ENCODE data around the gene KCNK5. TPM values are rescaled to one million over a fixed set of nuclear protein-coding genes. Genes with fewer than 3 reads are reported as not detected.

KCNK5 gene
- total RNA-seq, 1 donor from 2014 or later: 2.6 TPM

DNA sequence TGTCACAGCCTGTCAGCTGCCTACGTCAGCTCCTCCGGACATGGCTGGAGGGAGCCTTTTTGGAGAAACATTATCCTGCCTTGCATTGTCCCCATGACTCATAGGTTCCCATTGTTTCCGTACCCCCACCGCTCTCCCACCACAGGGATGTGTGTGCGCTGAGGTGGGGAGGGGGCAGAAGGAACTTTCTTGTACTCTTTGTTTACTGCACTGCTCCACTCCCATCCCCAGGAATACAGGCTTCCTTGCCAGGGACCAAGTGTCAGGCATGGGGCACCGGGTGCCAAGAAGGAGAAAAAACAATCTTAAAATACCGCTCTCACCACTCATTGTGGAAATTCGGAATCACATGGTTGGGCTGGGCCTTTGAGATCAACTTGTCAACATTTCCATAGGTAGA lies 51.0 kb downstream of the KCNK5 start:
- Histone ChIP-seq H3K9me3 (peaks cover 0 to 7% of the 10 kb centered on the region in 2 donors), H3K4me3 (no peak overlapping the region), H3K4me1 (no peaks in the 10 kb centered on the region), H3K27me3 (no peaks in the 10 kb centered on the region), H3K36me3 (no peaks in the 10 kb centered on the region), H3K27ac (no peak overlapping the region)
- TF ChIP-seq, protein P1, sequence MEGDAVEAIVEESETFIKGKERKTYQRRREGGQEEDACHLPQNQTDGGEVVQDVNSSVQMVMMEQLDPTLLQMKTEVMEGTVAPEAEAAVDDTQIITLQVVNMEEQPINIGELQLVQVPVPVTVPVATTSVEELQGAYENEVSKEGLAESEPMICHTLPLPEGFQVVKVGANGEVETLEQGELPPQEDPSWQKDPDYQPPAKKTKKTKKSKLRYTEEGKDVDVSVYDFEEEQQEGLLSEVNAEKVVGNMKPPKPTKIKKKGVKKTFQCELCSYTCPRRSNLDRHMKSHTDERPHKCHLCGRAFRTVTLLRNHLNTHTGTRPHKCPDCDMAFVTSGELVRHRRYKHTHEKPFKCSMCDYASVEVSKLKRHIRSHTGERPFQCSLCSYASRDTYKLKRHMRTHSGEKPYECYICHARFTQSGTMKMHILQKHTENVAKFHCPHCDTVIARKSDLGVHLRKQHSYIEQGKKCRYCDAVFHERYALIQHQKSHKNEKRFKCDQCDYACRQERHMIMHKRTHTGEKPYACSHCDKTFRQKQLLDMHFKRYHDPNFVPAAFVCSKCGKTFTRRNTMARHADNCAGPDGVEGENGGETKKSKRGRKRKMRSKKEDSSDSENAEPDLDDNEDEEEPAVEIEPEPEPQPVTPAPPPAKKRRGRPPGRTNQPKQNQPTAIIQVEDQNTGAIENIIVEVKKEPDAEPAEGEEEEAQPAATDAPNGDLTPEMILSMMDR (IDR thresholded peaks at IDR 0.05): no peak
- DNase-seq (ENCODE audit: low spot score in 2 of 2): no peak
- intact Hi-C loops (cut with DNase I): no loop called here

DNA sequence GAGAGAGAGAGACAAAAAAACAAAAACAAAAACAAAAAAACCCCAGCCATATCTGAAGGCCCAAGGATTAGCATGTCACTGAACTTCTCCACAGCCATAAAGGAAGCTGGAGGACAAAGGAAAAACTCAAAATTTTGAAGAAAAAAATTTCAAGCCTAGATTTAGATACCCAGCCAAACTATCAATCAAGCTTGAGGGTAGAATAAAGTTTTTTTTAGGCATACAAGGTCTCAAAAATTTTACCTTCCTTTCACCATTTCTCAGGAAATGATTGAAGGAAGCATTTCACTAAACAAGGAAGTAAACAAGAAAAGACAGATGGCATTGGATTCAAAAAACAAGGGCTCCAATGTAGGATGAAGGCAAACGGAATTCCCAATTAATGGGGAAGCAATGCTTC lies 52.1 kb downstream of the KCNK5 start:
- Histone ChIP-seq H3K27ac (no peak overlapping the region), H3K4me1 (no peaks in the 10 kb centered on the region), H3K27me3 (no peaks in the 10 kb centered on the region), H3K9me3 (peaks cover 0 to 7% of the 10 kb centered on the region in 2 donors), H3K36me3 (no peaks in the 10 kb centered on the region), H3K4me3 (no peak overlapping the region)
- DNase-seq (ENCODE audit: low spot score in 2 of 2): no peak
- intact Hi-C loops (cut with DNase I): no loop called here
- TF ChIP-seq, protein P1 (IDR thresholded peaks at IDR 0.05): no peak

DNA sequence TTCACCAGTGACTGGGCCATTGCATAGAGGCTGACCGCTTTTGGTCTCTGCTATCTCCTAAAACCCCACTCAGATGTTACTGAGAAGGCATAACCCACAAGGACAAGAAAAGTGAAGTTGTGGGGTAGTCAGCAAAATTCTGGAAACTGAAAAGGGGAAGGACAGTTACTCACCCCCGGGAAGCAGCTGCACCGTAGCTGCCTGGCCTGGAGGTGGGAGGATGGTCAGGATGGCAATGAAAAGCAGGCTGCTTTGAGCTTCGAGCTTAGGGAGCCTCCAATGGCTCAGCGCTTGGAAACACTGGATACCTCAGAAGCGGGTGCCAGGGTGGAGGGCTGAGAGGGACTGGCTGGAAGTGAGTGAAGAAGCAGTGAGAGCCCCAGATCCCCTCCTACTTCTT lies 56.0 kb downstream of the KCNK5 start:
- intact Hi-C loops (cut with DNase I): no loop called here
- no peaks in the 10 kb centered on the region for H3K27me3 ChIP-seq

DNA sequence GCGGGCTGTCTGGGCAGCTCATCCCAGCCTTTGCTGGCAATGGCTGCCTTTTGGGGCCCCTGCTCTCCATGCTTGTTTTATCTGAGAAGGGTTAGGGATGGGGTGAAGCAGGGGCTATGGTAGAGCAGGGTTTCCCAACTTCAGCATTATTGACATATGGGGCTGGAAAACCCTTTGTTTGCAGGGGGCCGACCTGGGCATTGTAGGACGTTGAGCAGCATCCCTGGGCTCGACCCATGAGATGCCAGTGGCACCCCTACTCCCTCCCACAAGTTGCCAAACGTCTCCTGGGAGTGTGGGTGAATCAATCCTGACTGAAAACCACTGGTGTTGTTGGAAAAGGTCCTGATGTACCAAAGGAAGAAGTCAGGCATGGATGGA lies 56.9 kb downstream of the KCNK5 start:
- H3K27me3 ChIP-seq: no peaks in the 10 kb centered on the region
- DNase-seq (ENCODE audit: low spot score in 2 of 2): no peak
- H3K4me3 ChIP-seq: no peak overlapping the region
- no peak overlapping the region for H3K27ac ChIP-seq
- intact Hi-C loops (cut with DNase I): no loop called here
- H3K4me1 ChIP-seq: no peaks in the 10 kb centered on the region
- TF ChIP-seq, protein P1 (IDR thresholded peaks at IDR 0.05): no peak
- peaks cover 0 to 7% of the 10 kb centered on the region in 2 donors for H3K9me3 ChIP-seq
- H3K36me3 ChIP-seq: no peaks in the 10 kb centered on the region

More for the DNA sequence above, 56.0 kb downstream of the KCNK5 start:
- Histone ChIP-seq H3K4me1 (no peaks in the 10 kb centered on the region), H3K9me3 (peaks cover 0 to 7% of the 10 kb centered on the region in 2 donors), H3K36me3 (no peaks in the 10 kb centered on the region), H3K4me3 (no peak overlapping the region), H3K27ac (no peak overlapping the region)
- TF ChIP-seq, protein P1 (IDR thresholded peaks at IDR 0.05): no peak
- DNase-seq (ENCODE audit: low spot score in 2 of 2): no peak

DNA sequence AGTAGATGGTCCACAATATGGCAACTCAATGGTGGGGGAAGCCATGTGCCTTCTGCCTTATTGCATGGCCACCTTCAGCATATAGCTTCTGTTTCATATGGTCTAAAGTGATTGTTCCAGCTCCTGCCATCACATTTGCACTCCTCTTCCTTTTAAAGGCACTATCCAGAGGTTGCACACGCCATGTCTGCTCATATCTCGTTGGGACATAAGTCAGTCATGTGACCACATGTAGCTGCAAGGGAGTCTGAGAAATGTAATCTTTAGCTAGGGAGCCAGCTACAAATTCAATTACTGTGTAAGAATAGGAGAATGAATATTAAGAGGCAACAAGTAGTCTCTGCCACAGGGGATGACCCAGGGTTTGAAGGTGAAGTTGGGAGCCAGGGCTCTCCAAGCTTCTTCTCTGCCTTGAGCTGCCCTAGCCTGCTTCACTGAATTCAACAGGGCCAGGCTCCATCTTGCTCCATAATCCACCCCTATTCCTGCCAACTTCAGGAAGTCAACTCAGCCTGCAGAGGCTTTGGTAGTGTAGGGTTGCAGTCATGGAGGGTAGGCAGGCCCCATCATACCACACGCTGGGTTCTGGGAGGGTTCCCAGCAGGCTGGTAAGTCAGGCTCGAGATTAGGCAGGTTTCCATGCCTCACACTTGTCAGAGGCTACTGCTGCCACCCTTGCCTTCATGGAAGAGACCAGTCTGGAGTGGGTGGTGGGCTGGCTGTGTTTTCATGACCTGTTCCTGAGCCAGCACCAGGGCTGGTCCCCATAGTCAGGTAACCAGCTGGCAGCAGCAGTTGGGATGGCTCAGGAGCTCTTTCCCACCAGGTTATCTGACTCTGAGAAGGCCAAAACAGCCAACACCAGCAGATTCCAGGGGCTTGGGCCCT lies 57.5 kb downstream of the KCNK5 start:
- TF ChIP-seq, protein P1 (IDR thresholded peaks at IDR 0.05): no peak
- intact Hi-C loops (cut with DNase I): no loop called here
- Histone ChIP-seq H3K4me3 (no peak overlapping the region), H3K27me3 (no peaks in the 10 kb centered on the region), H3K27ac (no peak overlapping the region), H3K4me1 (no peaks in the 10 kb centered on the region), H3K36me3 (no peaks in the 10 kb centered on the region), H3K9me3 (peaks cover 0 to under 1% of the 10 kb centered on the region in 2 donors)
- DNase-seq (ENCODE audit: low spot score in 2 of 2): no peak
